Thymus (tissue), 11 donors: ENCODE results near the gene F8. TPM values are rescaled to one million over a fixed set of nuclear protein-coding genes. Genes with fewer than 3 reads are reported as not detected.
A peak's percentile ranks its signal among the peaks of the same experiment; 100 is the strongest.

ENCODE experiments used
- DNase-seq, 9 donors: peaks; one replicate each; pipeline ENCODE4 v3.0.0-alpha.2; 2013; ENCODE audit warnings: low spot score in 9 of 9, low read depth in 6 of 9, missing footprints in 1 of 9
- H3K27ac ChIP-seq, 2 donors: one replicate each; pipeline ENCODE4 v1.5.1; 2013; ENCODE audit warnings: control low read depth in 1 of 2, low read depth in 1 of 2, low read length in 1 of 2, mild to moderate bottlenecking in 1 of 2, moderate library complexity in 1 of 2
- H3K27me3 ChIP-seq, 2 donors: one replicate each; pipeline ENCODE4 v1.5.1; 2013; ENCODE audit warnings: low read length in 1 of 2; ENCODE audit not compliant: control insufficient read depth in 2 of 2, insufficient read depth in 1 of 2
- H3K36me3 ChIP-seq, 2 donors: one replicate each; pipeline ENCODE4 v1.5.1; 2013; ENCODE audit warnings: low read length in 1 of 2, mild to moderate bottlenecking in 1 of 2, moderate library complexity in 1 of 2; ENCODE audit not compliant: control insufficient read depth in 2 of 2, insufficient read depth in 2 of 2
- H3K4me1 ChIP-seq, 2 donors: one replicate each; pipeline ENCODE4 v1.5.1; 2013; ENCODE audit warnings: low read length in 2 of 2; ENCODE audit not compliant: control insufficient read depth in 2 of 2, insufficient read depth in 2 of 2
- H3K4me3 ChIP-seq, 2 donors: one replicate each; pipeline ENCODE4 v1.5.1; 2013; ENCODE audit warnings: low read length in 2 of 2, control low read depth in 1 of 2, mild to moderate bottlenecking in 1 of 2
- H3K9me3 ChIP-seq, 2 donors: one replicate each; pipeline ENCODE4 v1.5.1; 2013; ENCODE audit warnings: low read length in 1 of 2, mild to moderate bottlenecking in 1 of 2; ENCODE audit not compliant: control insufficient read depth in 2 of 2, insufficient read depth in 1 of 2
- WGBS: extraction: QIAGEN DNeasy Blood & Tissue Kit; methylation state at CpG from one replicate; pipeline ENCODE4 v1.1.7; 2013; 5-methylcytosine and 5-hydroxymethylcytosine counted together
- polyA plus RNA-seq: library from polyadenylated mRNA; stranded (reverse); fragments of 200-250 nt; gene quantifications from one replicate; pipeline ENCODE4 v1.2.3, GENCODE V29; 2013
- total RNA-seq: library from RNA; stranded (reverse); fragments of 120-200 nt; gene quantifications from one replicate; pipeline ENCODE4 v1.2.4, GENCODE V29; 2013
- donor health status: healthy.

F8 gene
- total and polyA plus RNA-seq, 2 donors, result 2.9 to 10.7 TPM

DNA sequence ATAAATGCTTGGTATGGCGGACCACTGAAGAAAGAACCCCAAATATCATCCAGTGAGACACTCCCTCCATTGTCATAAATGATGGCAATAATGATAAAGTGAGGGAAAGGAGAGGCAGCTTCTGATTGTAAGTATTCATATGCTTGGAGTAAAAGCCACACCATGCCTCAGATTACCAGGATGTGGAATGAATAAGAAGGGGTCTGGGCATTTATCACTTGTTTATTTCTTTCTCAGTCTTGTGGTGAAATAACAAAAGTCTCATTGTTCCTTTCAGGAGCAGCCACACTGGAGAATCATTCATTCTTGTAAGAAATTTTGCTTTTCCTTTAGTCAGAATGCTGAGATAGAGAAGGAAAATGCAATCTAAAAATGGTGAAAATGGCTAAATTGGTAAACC is 21.7 kb downstream of the F8 start:
- 97% methylated on average over 1 of the region's 1 CpG for WGBS
- no peaks in the 10 kb centered on the region for H3K4me1 ChIP-seq
- no peak overlapping the region for H3K4me3 ChIP-seq
- H3K27me3 ChIP-seq, result no peaks in the 10 kb centered on the region
- no peak overlapping the region for H3K27ac ChIP-seq
- no peaks in the 10 kb centered on the region for H3K36me3 ChIP-seq
- DNase-seq, result no peak
- no peaks in the 10 kb centered on the region for H3K9me3 ChIP-seq

DNA sequence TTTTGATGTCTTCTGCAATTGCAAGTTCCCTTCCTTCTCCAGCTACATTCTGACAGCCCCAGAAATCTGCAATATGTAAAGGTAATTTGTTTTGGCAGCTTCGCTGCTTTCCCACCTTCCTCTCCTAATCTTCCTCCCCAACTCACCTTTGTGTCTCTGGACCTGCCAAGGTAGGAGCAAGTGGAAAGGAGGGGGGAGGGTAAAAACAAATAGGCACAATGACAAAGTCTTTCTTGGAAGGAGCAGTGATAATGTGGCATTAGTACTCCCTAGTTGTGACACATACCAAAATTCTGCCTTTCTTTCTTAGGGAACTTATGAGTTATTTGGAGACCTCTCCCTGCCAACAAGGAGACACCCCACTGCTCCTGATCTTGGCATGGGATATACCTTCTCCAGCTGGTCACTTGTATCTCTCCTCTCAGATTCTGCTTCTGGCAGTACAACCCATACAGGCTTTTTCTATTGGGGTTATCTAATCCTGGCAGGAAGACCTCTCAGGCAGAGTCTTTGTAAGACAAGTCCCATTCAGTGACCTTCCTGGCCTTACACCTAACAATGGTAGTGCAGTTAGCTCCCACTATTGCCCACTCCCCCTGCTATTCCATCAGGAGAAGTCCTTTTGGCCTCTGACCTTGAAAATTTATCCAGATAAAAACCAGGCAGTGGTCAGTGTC is 24.2 kb downstream of the F8 start:
- H3K36me3 ChIP-seq, result no peaks in the 10 kb centered on the region
- DNase-seq, result no peak
- H3K9me3 ChIP-seq, result no peaks in the 10 kb centered on the region
- H3K27ac ChIP-seq, result no peak overlapping the region
- WGBS, result 94% methylated on average over 1 of the region's 1 CpG
- H3K4me1 ChIP-seq, result no peaks in the 10 kb centered on the region
- no peak overlapping the region for H3K4me3 ChIP-seq
- no peaks in the 10 kb centered on the region for H3K27me3 ChIP-seq

DNA sequence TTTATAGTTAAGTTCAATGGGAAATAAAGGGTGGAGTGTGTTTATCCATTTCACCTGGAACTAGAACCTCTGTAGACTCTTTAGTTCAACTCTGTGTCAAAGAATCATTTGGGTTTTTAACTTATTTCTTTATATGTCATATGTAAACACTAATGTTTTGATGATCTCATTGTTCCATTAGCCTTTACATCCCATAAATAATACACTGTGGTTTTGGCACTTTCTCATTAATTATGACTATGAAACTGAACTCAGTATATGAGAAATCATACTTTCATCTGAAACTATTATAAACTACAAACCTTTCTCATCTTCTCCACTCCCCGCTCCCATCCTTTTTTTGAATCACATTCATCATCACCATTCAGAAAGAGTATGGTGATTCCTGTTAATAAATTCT is 31.0 kb downstream of the F8 start:
- no peak for DNase-seq
- no peak overlapping the region for H3K27ac ChIP-seq
- H3K27me3 ChIP-seq, result no peaks in the 10 kb centered on the region
- no peak overlapping the region for H3K4me3 ChIP-seq
- no peaks in the 10 kb centered on the region for H3K9me3 ChIP-seq
- 96% methylated on average over 1 of the region's 1 CpG for WGBS
- H3K4me1 ChIP-seq, result no peaks in the 10 kb centered on the region
- no peaks in the 10 kb centered on the region for H3K36me3 ChIP-seq

DNA sequence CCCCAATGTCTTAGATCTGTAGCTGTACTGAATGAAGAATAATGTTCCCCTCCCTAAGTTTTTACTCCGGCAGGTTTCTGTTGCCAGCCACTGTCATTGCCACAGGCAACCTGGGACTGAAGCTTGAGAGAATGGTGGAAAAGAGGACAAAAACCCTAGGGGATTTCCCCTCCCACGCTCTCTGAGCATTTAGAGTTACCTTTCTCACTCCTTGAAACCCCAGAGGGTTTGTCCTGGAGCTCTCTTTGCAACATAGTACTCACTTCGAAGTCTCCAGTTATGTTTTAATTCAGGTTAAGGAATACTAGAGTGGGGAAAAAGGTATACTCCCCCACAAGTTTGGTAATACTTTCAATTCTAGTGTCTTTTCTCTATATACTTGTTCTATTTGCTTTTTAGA is 31.5 kb downstream of the F8 start:
- H3K27ac ChIP-seq, result no peak overlapping the region
- H3K9me3 ChIP-seq, result no peaks in the 10 kb centered on the region
- no peaks in the 10 kb centered on the region for H3K27me3 ChIP-seq
- no peaks in the 10 kb centered on the region for H3K36me3 ChIP-seq
- WGBS, result 93% methylated on average over 3 of the region's 3 CpGs
- no peak for DNase-seq
- H3K4me3 ChIP-seq, result no peak overlapping the region
- H3K4me1 ChIP-seq, result no peaks in the 10 kb centered on the region

DNA sequence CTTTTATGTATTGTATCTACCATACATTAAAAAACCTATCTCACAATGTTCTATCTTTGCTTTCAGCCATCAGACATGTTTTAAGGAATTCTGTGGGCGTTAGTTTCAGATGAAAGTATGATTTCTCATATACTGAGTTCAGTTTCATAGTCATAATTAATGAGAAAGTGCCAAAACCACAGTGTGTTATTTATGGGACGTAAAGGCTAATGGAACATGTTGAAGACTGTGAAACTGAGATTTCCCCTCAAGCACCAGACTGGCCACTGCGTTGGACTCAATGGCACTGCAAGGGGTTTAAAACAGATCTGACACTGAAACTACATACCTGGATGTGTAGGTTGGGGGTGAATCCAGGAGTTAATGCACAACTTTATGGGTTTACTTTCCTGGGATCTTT is 32.0 kb downstream of the F8 start:
- Histone ChIP-seq H3K27ac (no peak overlapping the region), H3K9me3 (no peaks in the 10 kb centered on the region), H3K4me3 (no peak overlapping the region), H3K4me1 (no peaks in the 10 kb centered on the region), H3K36me3 (no peaks in the 10 kb centered on the region), H3K27me3 (no peaks in the 10 kb centered on the region)
- 98% methylated on average over 3 of the region's 3 CpGs for WGBS
- no peak for DNase-seq

DNA sequence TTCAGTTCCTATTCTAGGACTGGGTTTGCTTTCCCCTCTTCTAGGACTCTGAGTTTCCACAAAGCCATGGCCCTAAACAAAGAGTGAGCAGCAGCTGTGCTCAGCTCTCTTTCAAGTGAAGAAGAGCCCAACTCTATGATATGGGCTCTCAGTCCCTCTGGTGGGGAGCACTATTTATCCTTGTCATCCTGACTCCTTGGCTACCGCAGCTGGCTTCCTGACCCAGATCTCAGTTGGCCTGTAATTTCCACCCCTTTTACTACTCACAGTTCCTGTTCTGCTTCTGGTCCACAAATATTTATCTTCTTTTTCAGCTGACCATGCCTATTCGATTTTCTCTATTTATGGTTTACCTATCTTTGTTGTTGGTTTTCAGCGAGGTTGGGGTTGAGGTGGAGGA is 33.8 kb downstream of the F8 start:
- 97% methylated on average over 3 of the region's 3 CpGs for WGBS
- H3K36me3 ChIP-seq, result no peaks in the 10 kb centered on the region
- no peaks in the 10 kb centered on the region for H3K4me1 ChIP-seq
- H3K27ac ChIP-seq, result no peak overlapping the region
- no peaks in the 10 kb centered on the region for H3K9me3 ChIP-seq
- H3K4me3 ChIP-seq, result no peak overlapping the region
- H3K27me3 ChIP-seq, result no peaks in the 10 kb centered on the region
- DNase-seq, result no peak

DNA sequence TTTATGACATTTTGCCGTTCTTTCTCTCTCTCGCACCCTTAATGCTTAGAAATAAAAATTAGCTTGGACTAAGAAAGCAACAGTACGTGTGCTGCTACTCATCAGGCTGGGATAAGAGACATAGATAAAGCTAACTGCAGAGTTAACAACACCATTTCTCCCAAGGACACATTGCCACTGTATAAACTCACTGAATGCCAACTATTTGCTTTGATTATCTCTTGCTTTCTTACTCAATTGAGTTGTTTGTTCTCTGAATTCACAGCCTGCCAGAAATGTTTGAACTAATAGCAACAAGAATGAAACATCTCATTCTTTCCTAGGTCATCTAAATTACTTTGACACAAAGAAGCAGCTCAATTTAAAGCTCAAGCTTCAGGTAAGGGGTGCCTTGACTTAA is 34.6 kb downstream of the F8 start:
- Histone ChIP-seq H3K9me3 (no peaks in the 10 kb centered on the region), H3K27me3 (no peaks in the 10 kb centered on the region), H3K27ac (no peak overlapping the region), H3K4me1 (no peaks in the 10 kb centered on the region), H3K36me3 (no peaks in the 10 kb centered on the region), H3K4me3 (no peak overlapping the region)
- WGBS, result 100% methylated on average over 3 of the region's 3 CpGs
- no peak for DNase-seq

DNA sequence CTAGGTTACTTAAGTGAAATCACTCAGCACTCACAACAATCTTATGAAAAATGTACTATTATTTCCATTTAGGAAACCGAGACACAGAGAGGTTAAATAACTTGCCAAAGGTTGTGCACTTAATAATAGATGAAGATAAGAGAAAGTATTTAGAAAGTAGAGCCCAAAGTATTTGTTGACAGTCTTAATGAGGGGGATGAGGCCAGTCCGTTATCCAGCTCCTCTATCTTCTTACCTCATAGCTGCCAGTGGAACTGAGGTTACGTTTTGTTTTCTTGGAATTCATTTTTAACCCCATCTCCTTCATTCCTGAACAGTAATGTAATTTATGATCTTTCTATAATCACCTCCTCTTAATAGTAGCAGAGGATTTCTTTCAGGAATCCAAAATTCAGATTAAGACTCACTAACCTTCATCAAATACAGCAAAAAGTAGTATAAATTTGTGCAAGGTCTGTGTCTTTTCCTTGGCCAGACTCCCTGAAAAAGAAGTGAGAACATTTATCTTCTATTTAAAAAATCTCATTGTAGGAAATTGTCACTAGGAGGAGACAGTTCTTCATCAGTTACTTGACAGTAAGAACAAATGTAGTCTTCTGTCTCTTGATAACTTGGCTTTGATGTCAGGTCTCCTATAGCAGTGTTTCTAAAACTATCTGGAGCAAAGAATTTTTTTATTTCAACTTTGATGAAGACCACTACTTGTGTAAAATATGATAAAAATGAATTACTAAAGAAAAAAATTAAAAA is 35.5 kb downstream of the F8 start:
- H3K9me3 ChIP-seq, result no peaks in the 10 kb centered on the region
- no peaks in the 10 kb centered on the region for H3K27me3 ChIP-seq
- H3K36me3 ChIP-seq, result no peaks in the 10 kb centered on the region
- no peak overlapping the region for H3K4me3 ChIP-seq
- DNase-seq, result peak in 1 of 9 donors; percentile 26
- 90% methylated on average over 3 of the region's 3 CpGs for WGBS
- no peak overlapping the region for H3K27ac ChIP-seq
- H3K4me1 ChIP-seq, result no peaks in the 10 kb centered on the region

DNA sequence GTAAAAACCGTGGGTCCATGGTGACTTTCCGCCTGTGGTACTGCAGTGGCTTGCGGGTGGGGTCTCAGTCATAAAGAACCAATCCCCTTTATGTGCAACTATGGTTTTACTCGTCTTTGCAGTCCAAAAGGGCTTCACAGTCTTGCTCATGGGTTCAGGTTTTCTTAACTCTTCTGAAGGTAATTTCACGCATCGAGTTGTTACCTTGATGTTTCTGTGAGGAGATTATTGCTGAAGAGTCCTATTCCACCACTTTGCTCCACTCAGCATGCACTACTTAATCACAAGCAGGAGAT is 41.5 kb downstream of the F8 start:
- DNase-seq, result no peak
- H3K27ac ChIP-seq, result no peak overlapping the region
- H3K27me3 ChIP-seq, result no peaks in the 10 kb centered on the region
- H3K36me3 ChIP-seq, result no peaks in the 10 kb centered on the region
- WGBS, result 27% methylated on average over 6 of the region's 6 CpGs
- H3K9me3 ChIP-seq, result no peaks in the 10 kb centered on the region
- peak overlapping the region in 1 of 2 donors; percentile 14 for H3K4me3 ChIP-seq
- H3K4me1 ChIP-seq, result no peaks in the 10 kb centered on the region
